Astrocyte of the spinal cord (primary cell): ENCODE results near the gene THSD7B.

Experiments used
- DNase-seq: peaks from one replicate; pipeline ENCODE4 v3.0.0; 2011; ENCODE audit warnings: low read depth, low spot score
- H3K4me3 ChIP-seq: 2 replicates; pipeline ENCODE4 v1.5.1; 2011; ENCODE audit warnings: low read depth, mild to moderate bottlenecking, low read length, moderate library complexity
- in situ Hi-C: cut with HindIII; loops from 2 replicates; pipeline ENCODE4 v1.10.0; 2017; ENCODE audit warnings: low sequenced_read_pairs
- TF ChIP-seq, protein P1 (sequence below): IDR thresholded peaks from 2 replicates; pipeline ENCODE4 v1.5.1; 2012; ENCODE audit warnings: low read depth, mild to moderate bottlenecking, low read length, inconsistent platforms

The THSD7B gene

DNA sequence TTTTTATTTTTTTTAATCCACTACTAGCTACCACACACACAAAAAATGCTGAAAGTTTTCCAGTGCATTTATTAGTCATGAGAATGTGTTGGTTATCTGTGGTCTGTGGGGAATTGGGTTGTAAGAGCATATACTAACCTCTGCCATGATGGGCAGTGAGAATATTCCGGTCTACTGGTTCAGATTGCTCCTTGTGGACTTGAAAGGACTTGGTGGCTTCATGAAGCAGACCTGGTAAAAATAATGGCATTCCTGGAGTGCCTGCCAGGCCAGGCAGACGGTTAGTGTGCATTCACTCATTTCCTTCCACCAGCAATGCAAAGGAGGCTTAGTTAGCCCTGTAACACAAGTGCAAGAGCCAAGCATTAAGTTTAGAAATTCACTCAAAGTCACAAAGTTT, 150.8 kb downstream of the THSD7B start:
- in situ Hi-C loops = no loop called here
- DNase-seq = no peak
- TF ChIP-seq, protein P1, sequence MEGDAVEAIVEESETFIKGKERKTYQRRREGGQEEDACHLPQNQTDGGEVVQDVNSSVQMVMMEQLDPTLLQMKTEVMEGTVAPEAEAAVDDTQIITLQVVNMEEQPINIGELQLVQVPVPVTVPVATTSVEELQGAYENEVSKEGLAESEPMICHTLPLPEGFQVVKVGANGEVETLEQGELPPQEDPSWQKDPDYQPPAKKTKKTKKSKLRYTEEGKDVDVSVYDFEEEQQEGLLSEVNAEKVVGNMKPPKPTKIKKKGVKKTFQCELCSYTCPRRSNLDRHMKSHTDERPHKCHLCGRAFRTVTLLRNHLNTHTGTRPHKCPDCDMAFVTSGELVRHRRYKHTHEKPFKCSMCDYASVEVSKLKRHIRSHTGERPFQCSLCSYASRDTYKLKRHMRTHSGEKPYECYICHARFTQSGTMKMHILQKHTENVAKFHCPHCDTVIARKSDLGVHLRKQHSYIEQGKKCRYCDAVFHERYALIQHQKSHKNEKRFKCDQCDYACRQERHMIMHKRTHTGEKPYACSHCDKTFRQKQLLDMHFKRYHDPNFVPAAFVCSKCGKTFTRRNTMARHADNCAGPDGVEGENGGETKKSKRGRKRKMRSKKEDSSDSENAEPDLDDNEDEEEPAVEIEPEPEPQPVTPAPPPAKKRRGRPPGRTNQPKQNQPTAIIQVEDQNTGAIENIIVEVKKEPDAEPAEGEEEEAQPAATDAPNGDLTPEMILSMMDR = no peak
- no peak overlapping the region for H3K4me3 ChIP-seq

DNA sequence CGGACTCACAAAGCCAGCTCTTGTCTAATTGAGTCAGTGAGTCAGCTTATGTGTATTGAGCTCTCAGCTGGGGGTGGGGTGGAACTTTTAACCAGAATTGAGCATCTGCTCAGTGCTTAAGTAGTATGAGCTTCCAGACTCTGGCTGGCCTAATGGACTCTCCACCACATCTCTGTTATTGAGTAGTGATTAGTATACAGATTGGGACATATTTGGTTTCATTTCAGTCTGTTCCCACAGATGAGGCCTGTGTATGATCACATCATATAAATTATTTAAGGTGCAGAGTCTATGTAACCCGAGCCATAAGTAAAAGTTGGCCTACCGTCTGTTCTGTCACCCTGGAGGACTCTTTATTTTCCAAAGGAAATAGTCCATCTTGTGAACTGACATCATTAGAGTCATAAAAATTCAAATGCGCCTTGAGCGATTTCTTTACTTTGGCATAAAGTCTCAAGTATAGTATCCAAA, 152.1 kb downstream of the THSD7B start:
- TF ChIP-seq, protein P1 = no peak
- H3K4me3 ChIP-seq = no peak overlapping the region
- in situ Hi-C loops = no loop called here
- no peak for DNase-seq

DNA sequence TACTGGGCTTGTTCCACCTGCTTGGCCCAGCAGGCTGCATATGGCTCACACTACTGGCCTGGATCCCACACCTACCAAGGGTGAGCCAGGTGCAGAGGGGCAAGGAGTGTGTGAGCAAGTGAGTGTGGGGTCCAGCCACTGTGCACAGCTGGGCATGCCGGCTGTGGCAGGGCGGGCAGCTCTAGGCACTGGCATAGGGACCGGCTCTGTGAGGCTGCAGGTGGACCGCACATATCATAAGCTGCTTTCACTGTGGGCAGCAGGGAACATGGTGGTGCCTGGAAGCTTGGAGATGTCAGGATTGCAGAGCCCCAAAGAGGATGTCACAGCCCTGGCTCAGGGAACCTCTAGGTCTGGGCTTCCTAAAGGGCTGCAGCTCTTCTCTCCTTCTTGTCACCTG, 154.3 kb downstream of the THSD7B start:
- TF ChIP-seq, protein P1 = no peak
- DNase-seq = no peak
- H3K4me3 ChIP-seq = no peak overlapping the region
- in situ Hi-C loops = no loop called here

DNA sequence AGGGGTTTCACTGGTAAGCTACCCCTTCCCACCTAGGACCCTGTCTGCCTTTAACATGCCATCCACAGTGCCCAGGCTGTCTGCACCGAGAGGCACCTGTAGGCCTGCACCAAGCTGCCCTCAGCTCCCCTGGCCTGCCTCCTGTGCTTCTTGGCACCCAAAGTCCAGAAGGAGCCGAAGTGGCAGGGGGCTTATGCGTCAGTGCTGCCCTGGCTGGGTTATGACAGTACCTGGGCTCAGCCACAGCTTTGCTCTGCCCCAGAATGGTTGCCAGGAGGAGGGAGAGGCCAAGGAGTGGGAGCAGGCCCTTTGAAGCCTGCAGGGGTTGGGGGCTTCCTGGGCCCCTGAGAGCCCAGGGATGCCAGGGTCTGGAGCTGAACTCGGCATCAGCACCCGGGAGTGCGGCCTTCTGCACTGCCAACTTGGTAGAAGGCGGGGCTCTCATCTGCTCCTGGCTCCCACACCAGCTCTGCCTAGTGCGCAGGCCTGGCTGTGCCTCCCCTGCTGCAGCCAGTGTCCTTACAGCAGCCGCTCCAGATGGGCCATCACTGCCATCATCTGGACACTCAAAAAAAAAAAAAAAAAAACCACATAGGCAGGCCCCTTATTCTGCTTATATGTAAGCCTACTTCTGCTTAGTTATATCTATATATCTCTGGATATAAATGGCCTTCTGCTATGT, 155.4 kb downstream of the THSD7B start:
- TF ChIP-seq, protein P1 = no peak
- in situ Hi-C loops = no loop called here

DNA sequence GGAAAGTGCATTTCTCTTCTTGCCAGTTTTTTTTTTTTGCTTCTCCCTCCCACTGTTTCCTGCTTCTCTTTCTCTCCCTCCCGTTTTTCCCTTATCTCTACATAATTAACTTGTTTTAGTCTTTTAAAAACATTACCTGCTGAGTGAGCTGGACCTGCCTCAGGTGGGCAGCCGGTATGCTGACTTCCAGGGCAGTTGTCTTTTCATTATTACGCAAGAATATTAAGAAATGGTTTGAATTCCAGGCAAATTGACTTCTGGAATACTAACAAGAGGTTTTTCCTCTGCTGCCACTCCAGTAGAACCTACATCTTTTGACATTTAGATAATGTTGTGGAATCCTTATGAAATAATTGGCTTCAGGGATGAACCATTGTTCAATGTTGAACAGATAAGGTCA, 161.8 kb downstream of the THSD7B start:
- DNase-seq = no peak
- in situ Hi-C loops = no loop called here
- TF ChIP-seq, protein P1 = no peak
- H3K4me3 ChIP-seq = no peak overlapping the region

More for the DNA sequence above, 155.4 kb downstream of the THSD7B start:
- no peak overlapping the region for H3K4me3 ChIP-seq
- DNase-seq = no peak

DNA sequence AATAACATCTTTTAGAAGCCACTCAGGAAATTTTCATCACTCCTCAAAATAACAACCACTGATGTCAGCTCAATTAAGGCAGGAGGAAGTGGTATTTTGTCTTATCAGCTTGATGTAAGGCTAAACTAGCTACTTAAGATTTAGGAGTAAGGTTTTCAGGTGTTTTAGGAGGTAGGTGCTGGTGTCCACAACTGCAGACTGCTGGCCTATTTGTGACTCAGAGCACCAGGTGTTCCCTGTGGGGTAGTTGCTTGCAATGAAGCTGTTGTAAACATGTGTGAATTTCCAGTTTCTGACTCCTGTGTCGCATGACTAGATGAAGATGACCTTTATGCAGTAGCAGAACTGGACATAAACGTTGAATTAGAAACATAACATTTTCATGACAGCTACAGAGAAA, 164.2 kb downstream of the THSD7B start:
- in situ Hi-C loops = no loop called here
- TF ChIP-seq, protein P1 = no peak
- DNase-seq = no peak
- H3K4me3 ChIP-seq = no peak overlapping the region
